ENCODE measurements around the gene PRKACG.

GRCh38 chr9:69012696-69013381 lies 1.1 kb downstream of the PRKACG start:
- no peak for TF ChIP-seq POLR2A (IDR thresholded peaks at IDR 0.05)
- TF ChIP-seq, protein P1, sequence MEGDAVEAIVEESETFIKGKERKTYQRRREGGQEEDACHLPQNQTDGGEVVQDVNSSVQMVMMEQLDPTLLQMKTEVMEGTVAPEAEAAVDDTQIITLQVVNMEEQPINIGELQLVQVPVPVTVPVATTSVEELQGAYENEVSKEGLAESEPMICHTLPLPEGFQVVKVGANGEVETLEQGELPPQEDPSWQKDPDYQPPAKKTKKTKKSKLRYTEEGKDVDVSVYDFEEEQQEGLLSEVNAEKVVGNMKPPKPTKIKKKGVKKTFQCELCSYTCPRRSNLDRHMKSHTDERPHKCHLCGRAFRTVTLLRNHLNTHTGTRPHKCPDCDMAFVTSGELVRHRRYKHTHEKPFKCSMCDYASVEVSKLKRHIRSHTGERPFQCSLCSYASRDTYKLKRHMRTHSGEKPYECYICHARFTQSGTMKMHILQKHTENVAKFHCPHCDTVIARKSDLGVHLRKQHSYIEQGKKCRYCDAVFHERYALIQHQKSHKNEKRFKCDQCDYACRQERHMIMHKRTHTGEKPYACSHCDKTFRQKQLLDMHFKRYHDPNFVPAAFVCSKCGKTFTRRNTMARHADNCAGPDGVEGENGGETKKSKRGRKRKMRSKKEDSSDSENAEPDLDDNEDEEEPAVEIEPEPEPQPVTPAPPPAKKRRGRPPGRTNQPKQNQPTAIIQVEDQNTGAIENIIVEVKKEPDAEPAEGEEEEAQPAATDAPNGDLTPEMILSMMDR (IDR thresholded peaks at IDR 0.05): no peak
